ENCODE data around the gene ZFR. TPM values are rescaled to one million over a fixed set of nuclear protein-coding genes. Genes with fewer than 3 reads are reported as not detected.
"Not testable (repeated sequence)": the region's sequence is repeated elsewhere in the genome, so short reads cannot be mapped to it uniquely, and the experiment has no call there.

ZFR gene
- polyA plus RNA-seq, 1 experiment = 88.6 TPM

DNA sequence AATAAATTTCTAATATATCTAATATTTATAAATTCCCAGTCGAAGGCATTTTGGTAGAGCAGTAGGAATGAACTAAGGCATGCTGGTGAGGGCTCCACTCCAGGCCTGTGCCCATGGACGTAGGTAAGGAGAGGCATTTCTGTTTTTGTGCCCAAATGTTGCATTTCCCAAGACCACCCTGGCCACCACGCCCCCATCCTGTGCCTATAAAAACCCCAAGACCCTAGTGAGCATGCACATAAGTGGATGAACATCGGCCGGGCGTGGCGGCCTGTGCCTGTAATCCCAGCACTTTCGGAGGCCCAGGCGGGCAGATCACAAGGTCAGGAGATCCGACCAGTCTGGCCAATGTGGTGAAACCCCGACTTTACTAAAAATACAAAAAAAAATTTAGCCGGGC, 121.7 kb downstream of the ZFR start:
- no peak for DNase-seq (ENCODE audit: low read depth)
- H3K36me3 ChIP-seq (ENCODE audit: control insufficient read depth, insufficient read depth, low read length) = no peaks in the 10 kb centered on the region
- POLR2A ChIA-PET = no interaction called here
- TF ChIP-seq, protein P1, sequence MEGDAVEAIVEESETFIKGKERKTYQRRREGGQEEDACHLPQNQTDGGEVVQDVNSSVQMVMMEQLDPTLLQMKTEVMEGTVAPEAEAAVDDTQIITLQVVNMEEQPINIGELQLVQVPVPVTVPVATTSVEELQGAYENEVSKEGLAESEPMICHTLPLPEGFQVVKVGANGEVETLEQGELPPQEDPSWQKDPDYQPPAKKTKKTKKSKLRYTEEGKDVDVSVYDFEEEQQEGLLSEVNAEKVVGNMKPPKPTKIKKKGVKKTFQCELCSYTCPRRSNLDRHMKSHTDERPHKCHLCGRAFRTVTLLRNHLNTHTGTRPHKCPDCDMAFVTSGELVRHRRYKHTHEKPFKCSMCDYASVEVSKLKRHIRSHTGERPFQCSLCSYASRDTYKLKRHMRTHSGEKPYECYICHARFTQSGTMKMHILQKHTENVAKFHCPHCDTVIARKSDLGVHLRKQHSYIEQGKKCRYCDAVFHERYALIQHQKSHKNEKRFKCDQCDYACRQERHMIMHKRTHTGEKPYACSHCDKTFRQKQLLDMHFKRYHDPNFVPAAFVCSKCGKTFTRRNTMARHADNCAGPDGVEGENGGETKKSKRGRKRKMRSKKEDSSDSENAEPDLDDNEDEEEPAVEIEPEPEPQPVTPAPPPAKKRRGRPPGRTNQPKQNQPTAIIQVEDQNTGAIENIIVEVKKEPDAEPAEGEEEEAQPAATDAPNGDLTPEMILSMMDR (IDR thresholded peaks at IDR 0.05; ENCODE audit: insufficient read depth, low read depth, low read length) = no peak
- H3K4me3 ChIP-seq (ENCODE audit: low read depth, low read length) = no peak overlapping the region
- H3K27me3 ChIP-seq (ENCODE audit: control insufficient read depth, insufficient read depth, low read length) = no peaks in the 10 kb centered on the region
- CTCF ChIA-PET = interaction anchor here (1.0 kb wide), 1 partner anchor 91 kb away, joined by 4 read pairs; no protein-coding TSS in a partner anchor

DNA sequence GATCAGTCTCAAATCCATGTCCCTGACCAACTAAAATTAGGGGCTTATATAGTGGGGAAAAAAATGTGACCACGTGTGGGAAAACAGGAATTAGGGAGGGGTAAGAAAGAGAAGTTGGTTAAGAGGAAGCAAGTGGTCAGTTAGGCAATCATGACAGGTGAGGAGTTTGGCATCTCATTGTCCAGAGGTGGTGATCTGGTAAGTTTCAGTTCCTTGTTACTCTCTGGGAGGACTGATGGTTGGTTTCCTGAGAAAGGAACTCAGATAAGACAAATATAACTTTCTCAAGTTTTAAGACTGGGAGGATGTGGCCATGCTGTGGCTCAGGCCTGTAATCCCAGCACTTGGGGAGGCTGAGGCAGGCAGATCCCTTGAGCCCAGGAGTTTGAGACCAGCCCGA, 122.8 kb downstream of the ZFR start:
- POLR2A ChIA-PET; H3K4me3 ChIP-seq (ENCODE audit: low read depth, low read length); H3K27me3 ChIP-seq (ENCODE audit: control insufficient read depth, insufficient read depth, low read length); DNase-seq (ENCODE audit: low read depth); H3K36me3 ChIP-seq (ENCODE audit: control insufficient read depth, insufficient read depth, low read length): not testable (repeated sequence)
- CTCF ChIA-PET = interaction anchor here (1.2 to 4.3 kb wide), 2 partner anchors 8 to 90 kb away, joined by 4 to 27 read pairs; no protein-coding TSS in a partner anchor

DNA sequence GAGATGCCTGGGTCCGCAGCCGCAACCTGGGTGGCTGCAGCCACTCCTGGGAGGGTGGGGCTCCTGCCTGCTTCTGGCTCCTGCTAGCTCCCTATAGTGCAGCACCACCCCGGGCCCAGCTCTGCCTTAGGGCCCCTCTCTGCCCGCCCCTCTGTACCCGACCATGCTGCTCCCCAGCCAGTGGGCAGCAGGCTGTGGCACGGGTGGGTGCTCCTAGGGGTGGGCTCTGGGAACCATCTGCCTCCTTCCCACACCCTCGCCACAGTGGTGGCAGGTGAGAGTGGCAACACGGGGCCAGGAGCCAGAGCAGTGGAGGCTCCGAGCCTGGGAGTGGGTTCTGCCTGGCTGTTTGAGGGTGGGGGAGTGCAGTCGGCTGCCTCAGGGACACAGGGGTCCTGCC, 124.0 kb downstream of the ZFR start:
- ChIA-PET POLR2A (no interaction called here), CTCF (interaction anchor here (1.2 to 4.3 kb wide), 2 partner anchors 9 to 89 kb away, joined by 4 to 27 read pairs; no protein-coding TSS in a partner anchor)
- TF ChIP-seq, protein P1 (IDR thresholded peaks at IDR 0.05; ENCODE audit: insufficient read depth, low read depth, low read length) = no peak

DNA sequence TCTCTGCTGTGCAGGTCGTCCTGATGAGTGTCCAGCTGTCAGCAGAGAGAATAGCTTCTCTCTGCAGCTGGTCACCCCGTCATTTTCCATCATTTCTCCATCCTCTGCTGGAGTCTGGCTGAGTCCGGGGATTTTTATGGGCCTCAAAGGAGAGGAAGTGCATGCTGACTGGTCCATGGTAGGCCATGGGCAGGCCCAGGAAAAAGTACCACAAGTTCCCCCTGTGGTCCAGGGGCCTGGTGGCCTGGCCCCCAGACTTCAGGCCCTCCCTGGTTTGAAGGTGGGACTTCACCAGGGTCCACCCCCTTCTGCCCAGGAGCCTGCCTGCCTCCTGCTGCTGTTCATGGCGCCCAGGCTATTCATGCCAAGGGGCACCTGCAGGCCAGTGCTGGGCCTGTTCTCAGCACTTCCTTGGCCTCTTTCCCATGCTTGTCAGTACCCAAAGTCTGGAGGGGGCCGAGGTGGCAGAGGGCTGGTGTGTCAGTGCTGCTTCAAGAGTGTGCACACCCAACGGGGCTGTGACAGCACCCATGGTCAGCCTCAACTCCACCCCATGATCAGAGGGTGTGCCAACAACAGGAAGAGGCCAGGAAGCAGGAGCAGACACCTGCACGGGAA, 124.5 kb downstream of the ZFR start:
- ChIA-PET CTCF (interaction anchor here (4.3 kb wide), 1 partner anchor 10 kb away, joined by 27 read pairs; no protein-coding TSS in a partner anchor), POLR2A (no interaction called here)
- Histone ChIP-seq H3K27me3 (ENCODE audit: control insufficient read depth, insufficient read depth, low read length) (no peaks in the 10 kb centered on the region), H3K36me3 (ENCODE audit: control insufficient read depth, insufficient read depth, low read length) (no peaks in the 10 kb centered on the region), H3K4me3 (ENCODE audit: low read depth, low read length) (no peak overlapping the region)
- TF ChIP-seq, protein P1 (IDR thresholded peaks at IDR 0.05; ENCODE audit: insufficient read depth, low read depth, low read length) = no peak
- DNase-seq (ENCODE audit: low read depth) = no peak

More for the DNA sequence above, 124.0 kb downstream of the ZFR start:
- no peak overlapping the region for H3K4me3 ChIP-seq (ENCODE audit: low read depth, low read length)
- no peak for DNase-seq (ENCODE audit: low read depth)
- H3K27me3 ChIP-seq (ENCODE audit: control insufficient read depth, insufficient read depth, low read length) = no peaks in the 10 kb centered on the region
- no peaks in the 10 kb centered on the region for H3K36me3 ChIP-seq (ENCODE audit: control insufficient read depth, insufficient read depth, low read length)

DNA sequence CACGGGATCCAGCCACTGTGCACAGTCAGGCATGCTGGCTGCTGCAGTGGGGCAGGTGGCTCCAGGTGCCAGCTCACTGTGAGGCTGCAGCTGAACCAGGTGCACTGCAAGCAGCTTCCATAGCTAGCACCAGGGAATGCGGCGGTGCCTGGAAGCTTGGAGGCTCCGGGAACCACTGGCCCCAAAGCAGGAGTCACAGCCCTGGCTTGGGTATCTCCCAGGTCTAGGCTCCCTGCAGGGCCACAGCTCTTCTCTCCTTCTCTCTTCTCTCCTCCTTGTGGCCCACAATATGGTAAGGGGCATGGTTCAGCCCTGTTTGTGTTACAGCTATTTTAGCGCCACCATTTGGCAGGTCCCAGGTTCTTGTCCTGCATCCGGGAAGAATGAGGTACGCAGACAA, 125.1 kb downstream of the ZFR start:
- Histone ChIP-seq H3K4me3 (ENCODE audit: low read depth, low read length) (no peak overlapping the region), H3K27me3 (ENCODE audit: control insufficient read depth, insufficient read depth, low read length) (no peaks in the 10 kb centered on the region), H3K36me3 (ENCODE audit: control insufficient read depth, insufficient read depth, low read length) (no peaks in the 10 kb centered on the region)
- TF ChIP-seq, protein P1 (IDR thresholded peaks at IDR 0.05; ENCODE audit: insufficient read depth, low read depth, low read length) = no peak
- no peak for DNase-seq (ENCODE audit: low read depth)
- POLR2A ChIA-PET = no interaction called here
- CTCF ChIA-PET = interaction anchor here (4.3 kb wide), 1 partner anchor 10 kb away, joined by 27 read pairs; no protein-coding TSS in a partner anchor

DNA sequence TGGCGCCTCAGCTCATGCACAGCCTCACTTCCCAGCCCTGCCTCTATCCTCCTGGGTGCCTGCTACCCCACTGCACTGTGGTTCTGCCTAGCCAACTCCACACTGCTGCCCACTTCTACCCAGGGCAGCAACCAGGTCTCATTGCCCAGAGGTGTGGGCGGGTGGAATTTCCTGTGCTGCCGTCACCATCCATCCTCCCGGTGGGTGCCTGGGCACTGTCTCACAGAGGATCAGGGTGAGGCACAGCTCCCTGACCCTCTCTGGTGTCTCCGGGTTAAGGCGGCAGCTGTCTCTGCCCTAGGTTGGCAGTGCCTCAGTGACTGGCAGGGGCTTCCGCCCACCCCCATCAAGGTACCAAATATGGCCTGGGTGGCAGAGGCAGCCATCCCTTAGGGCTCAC, 127.5 kb downstream of the ZFR start:
- no peaks in the 10 kb centered on the region for H3K36me3 ChIP-seq (ENCODE audit: control insufficient read depth, insufficient read depth, low read length)
- POLR2A ChIA-PET = no interaction called here
- CTCF ChIA-PET = interaction anchor here (1.5 kb wide), 1 partner anchor 85 kb away, joined by 4 read pairs; no protein-coding TSS in a partner anchor
- H3K27me3 ChIP-seq (ENCODE audit: control insufficient read depth, insufficient read depth, low read length) = no peaks in the 10 kb centered on the region
- H3K4me3 ChIP-seq (ENCODE audit: low read depth, low read length) = no peak overlapping the region
- no peak for DNase-seq (ENCODE audit: low read depth)
- TF ChIP-seq, protein P1 (IDR thresholded peaks at IDR 0.05; ENCODE audit: insufficient read depth, low read depth, low read length) = no peak

Data from BJ (cell line).